GM19238 (cell line): ENCODE data around the gene PRDX6.
"Not testable (repeated sequence)": the region's sequence is repeated elsewhere in the genome, so short reads cannot be mapped to it uniquely, and the experiment has no call there.

Source experiments
- DNase-seq: peaks from one replicate; pipeline ENCODE4 v3.0.0; 2011; ENCODE audit warnings: low spot score; ENCODE audit not compliant: insufficient read length

Gene PRDX6

GRCh38 chr1:173467426-173467825, 9.7 kb upstream of the PRDX6 start:
- DNase-seq = no peak

GRCh38 chr1:173469656-173470055, 7.5 kb upstream of the PRDX6 start:
- no peak for DNase-seq

DNA sequence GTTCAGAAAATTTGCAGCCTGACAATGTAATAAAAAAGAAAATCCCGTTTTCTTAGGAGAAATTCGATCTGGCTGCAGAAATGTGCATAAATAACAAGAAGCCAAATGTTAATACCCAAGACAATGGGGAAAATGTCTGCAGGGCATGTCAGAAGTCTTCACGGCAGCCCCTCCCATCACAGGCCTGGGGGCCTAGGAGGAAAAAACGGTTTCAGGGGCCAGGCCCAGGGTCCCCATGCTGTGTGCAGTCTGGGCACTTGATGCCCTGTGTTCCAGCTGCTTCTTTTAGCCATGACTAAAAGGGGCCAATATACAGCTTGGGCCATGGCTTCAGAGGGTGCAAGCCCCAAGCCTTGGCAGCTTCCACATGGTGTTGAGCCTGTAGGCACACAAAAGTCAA, 6.5 kb upstream of the PRDX6 start:
- no peak for DNase-seq

DNA sequence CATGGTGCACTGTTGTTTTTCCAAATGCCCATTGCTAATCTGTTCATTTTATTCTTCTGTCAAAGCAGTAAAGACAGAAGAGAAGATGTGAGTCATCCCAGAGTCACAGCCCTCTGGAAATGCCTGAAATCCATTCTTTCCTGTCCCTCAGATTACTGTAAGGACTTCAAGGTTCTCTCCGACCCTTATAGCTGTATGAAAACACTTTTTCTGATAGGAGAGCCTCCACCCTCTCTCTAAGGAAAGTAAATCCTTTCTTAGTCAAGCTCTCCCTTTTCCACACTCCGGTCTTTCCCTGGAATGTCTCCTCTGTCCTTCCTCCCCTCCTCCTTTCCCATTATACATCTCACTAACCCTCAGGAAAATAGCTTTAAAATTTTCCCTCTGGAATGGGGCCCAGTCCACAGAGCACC, 3.5 kb upstream of the PRDX6 start:
- no peak for DNase-seq

- DNase-seq = no peak
These were observed 2.9 kb upstream of the PRDX6 start for GRCh38 chr1:173474097-173474779.

GRCh38 chr1:173474780-173475421, 2.2 kb upstream of the PRDX6 start:
- not testable (repeated sequence) for DNase-seq

DNA sequence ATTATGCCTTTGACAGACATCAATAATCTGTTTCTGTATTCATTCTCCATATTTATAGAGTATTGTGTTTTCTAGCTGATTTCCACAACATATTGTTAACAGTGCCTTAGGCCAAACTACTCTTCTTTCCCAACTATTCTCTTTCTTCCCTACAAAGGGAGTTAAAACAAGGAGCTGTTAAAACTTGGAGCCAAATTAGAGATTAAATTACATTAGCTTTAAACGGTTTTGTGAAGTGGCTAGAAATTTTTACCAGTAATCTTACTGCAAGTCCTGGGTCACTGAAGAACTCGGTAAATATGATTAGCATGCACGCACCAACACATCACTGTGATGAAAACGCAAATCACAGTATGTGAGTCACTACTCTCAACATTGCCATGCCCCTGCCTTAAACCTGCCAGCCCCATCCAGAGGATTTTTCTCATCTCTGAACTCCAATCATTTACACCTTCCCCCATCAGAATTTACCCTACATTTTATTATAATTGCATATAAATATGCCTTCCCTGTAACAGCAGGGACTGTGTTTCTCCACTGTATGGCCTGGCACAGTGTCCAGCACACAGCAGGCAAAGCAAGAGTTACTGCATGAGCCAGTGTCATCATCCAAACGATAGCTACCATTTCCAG, 1.5 kb upstream of the PRDX6 start:
- DNase-seq = no peak

GRCh38 chr1:173476197-173476664, 904 bp upstream of the PRDX6 start:
- DNase-seq = no peak

DNA sequence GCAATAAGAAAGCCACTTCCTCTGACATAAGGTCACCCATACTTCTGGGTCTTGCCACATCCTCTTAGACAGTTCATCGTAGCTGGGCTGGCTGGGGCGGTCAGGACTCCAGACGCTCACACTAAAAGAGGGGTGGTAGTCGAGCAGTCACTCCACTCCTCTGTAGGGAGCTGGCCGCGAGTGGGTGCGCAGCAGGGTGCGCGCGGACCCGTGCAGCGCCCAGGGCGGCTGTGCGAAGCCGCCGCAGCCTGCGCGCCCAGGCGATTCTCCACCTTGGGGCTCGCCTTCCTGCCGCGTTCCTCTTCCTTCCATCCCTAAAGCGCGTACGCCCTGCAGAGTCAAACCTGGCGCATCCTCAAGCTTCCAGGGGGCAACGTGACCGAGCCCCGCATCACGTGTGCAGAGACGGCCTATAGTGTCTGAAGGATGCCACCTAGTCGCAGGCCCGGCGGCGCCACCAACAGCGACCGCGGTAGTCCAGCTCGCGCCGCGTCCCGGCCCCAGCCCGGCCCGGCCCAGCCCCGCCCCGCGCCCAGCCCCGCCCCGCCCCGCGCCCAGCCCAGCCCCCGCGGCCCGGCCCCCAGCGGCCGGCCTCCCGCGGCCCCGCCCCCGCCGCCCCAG, 360 bp upstream of the PRDX6 start:
- peak; percentile 86 for DNase-seq

- no peak for DNase-seq
These were observed 1.0 kb downstream of the PRDX6 start for GRCh38 chr1:173478094-173478674.

DNA sequence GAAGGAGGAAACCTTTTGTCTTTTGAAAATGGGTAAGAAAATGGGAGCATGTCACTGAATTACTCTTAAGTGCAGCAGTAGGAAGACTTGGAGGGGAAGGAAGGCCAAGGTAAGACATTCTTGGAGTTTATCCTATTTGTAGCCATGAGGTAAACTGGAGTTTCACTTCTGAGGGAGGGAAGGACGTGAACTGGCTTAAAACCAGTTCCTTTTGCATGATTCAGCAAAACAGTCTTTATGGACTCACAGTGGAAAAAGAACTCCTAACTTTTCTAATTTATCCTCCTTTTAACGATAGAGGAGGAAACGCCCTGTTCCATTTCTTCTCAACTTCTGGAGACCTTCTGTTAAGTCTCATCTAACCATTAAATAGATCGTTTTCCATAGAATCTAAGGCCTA, 2.5 kb downstream of the PRDX6 start:
- DNase-seq = no peak

GRCh38 chr1:173481195-173481772, 4.1 kb downstream of the PRDX6 start:
- DNase-seq = no peak

- DNase-seq = no peak
These were observed 5.5 kb downstream of the PRDX6 start for GRCh38 chr1:173482683-173483082.

DNA sequence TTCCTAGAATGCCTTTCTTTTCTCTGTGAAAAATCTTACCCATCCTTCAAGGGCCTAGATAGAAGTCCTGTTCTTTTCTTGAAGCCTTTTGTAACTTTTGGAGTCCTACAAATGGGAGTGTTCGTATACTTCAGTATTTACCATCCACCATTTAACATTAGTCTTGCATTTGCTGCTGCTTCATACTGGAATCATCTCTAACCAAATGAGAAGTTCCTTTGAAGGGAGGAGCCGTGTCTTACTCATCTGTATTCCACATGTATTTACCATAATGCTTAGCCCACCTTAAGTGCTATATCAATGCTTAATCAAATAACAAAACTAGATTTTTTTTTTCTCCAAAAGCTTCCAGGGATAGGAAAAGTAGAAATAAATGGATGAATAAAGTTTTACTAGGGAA, 7.1 kb downstream of the PRDX6 start:
- DNase-seq = no peak

DNA sequence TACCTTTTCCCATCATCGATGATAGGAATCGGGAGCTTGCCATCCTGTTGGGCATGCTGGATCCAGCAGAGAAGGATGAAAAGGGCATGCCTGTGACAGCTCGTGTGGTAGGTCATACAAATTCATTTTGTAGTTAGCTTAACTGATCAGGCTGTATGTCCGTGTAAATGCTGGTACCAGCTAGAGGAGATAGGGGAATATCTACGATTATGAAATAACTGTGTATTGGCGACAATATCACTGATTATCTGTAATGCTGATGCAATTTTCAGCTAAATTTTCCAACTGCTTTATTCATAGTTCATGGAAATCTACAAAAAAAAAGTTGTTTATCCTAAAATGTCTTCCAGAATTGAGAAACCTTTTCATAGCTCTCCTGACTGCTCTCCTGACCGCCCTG, 8.3 kb downstream of the PRDX6 start:
- DNase-seq = no peak

GRCh38 chr1:173488001-173488400, 10.9 kb downstream of the PRDX6 start:
- no peak for DNase-seq

DNA sequence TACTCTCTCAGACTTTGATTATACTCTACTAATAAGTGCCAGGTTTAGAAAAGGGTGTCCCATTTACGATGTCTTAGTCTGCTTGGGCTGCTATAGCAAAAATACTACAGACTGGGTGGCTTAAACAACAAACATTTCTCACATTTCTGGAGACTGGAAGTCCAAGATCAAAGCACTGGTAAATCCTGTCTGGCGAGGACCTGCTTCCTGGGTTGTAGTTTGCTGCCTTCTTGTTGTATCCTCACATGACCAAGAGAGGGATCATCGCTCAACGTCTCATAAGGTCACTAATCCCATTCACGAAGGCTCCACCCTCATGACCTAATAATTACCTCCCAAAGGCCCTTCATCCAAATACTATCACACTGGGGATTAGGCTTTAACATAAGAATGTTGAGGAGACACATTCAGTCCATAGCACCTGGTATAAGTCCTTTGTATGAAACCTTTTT, 12.0 kb downstream of the PRDX6 start:
- no peak for DNase-seq

DNA sequence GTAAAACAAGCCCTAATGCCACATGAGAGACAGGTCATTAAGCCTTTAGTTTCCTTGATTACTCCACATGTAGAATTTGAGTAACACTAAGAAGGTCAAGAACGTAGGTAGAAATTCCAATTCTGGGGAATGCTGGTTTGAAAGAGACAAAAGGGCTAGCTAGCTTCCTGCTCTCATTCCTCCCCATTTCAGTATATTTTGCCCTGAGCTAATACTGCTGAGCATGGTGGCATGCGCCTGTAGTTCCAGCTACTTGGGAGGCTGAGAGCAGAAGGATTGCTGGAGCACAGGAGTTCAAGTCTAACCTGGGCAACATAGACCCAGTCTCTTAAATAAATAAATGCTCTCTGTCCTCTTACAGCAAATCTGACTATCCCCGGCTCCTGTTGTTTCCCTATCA, 12.8 kb downstream of the PRDX6 start:
- DNase-seq = no peak

- no peak for DNase-seq
These were observed 14.4 kb downstream of the PRDX6 start for GRCh38 chr1:173491508-173491907.

- DNase-seq = not testable (repeated sequence)
These were observed 16.0 kb downstream of the PRDX6 start for GRCh38 chr1:173493125-173493524.

DNA sequence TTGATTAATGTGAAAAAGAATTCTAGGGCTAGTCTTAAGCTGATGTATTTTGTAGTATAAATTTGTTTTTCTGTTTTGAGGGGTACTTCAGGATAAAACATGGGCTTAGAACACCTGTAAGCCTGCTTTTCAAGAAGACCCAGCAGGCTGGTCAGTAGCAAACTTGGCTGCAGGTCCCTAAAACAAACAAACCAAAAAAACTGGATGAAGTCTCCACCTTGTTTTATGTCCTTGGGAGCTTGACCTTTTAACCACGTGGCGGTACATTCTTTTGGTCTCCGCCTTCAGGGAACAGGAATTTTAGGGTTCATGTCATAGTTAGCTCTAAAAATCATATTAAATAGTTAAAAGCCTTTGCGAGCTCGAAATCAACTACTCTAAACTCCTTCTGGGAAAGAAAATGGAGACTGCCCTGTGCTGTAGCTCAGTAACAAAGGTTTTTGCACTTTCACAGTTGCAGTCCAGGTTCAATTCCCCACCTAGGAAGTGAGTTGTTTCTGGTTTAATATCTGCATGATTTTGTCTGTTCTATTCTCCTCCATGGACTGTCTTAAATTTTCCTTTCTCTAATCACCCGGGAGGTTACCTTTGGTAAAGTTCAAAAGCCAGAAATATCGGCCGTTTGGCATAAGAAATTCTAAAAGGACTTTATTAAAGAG, 18.6 kb downstream of the PRDX6 start:
- no peak for DNase-seq
